Pancreas (tissue), 10 donors: ENCODE measurements around the gene NCAM2. TPM values are rescaled to one million over a fixed set of nuclear protein-coding genes. Genes with fewer than 3 reads are reported as not detected.

Experiments
- ATAC-seq, 4 donors: fragments of 200-7000 bp; cut with Tn5 transposase; one replicate each; pipeline versions ENCODE4 v1.8.0 to v1.9.1; 2020; ENCODE audit warnings: mild to moderate bottlenecking in 4 of 4, moderate library complexity in 4 of 4
- DNase-seq, 6 donors: peaks; one replicate each; pipeline ENCODE4 v3.0.0-alpha.2; 2020
- FAIRE-seq: peaks from 2 replicates; lab custom pipeline; 2012; peaks lifted over from hg19 to GRCh38; lab: Jason Lieb, UNC
- H3K27ac ChIP-seq, 4 donors: fragments of 200-600 bp; sonication (generic); 1 replicate in 3 of 4; 2 replicates in 1 of 4; pipeline versions ENCODE4 v1.5.0 to v1.8.0; 2020
- H3K27me3 ChIP-seq, 4 donors: fragments of 200-600 bp; one replicate each; pipeline ENCODE4 v1.8.0; 2021
- H3K36me3 ChIP-seq, 3 donors: fragments of 200-600 bp; sonication (generic) in 1 of 3; one replicate each; pipeline versions ENCODE4 v1.5.0 to v1.8.0; 2020 to 2021
- H3K4me1 ChIP-seq, 3 donors: fragments of 200-600 bp; one replicate each; pipeline ENCODE4 v1.8.0; 2021
- H3K4me3 ChIP-seq, 4 donors: fragments of 200-600 bp; sonication (generic) in 2 of 4; one replicate each; pipeline versions ENCODE4 v1.5.0 to v1.8.0; 2020 to 2021
- H3K9me3 ChIP-seq, 4 donors: fragments of 200-600 bp; one replicate each; pipeline ENCODE4 v1.8.0; 2021
- WGBS, 2 donors: extraction: QIAGEN DNeasy Blood & Tissue Kit; methylation state at CpG; one replicate each; pipeline ENCODE4 v1.1.7; 2013; 5-methylcytosine and 5-hydroxymethylcytosine counted together
- intact Hi-C, 3 donors: fragments of 100-400 bp; cut with DNase I; formaldehyde crosslinking; loops; one replicate each; pipeline versions ENCODE4 v1.11.1 to v1.14.2; 2022
- polyA plus RNA-seq, 2 donors: library from polyadenylated mRNA; stranded (reverse); fragments of 200-250 nt; gene quantifications; one replicate each; pipeline ENCODE4 v1.2.3, GENCODE V29; 2013
- total RNA-seq, 6 donors: library from RNA; stranded (reverse); fragmentation: NEBNext Ultra II Directional in 4 of 6; extraction: Animal tissue kit (Norgen Biotek cat#: 25700) in 4 of 6; gene quantifications; one replicate each; pipeline versions ENCODE4 v1.2.1 to v1.2.4, GENCODE V29; 2021 to 2023
- TF ChIP-seq, protein P1 (sequence below), 4 donors: fragments of 200-600 bp; sonication (generic) in 3 of 4; IDR thresholded peaks; one replicate each; pipeline versions ENCODE4 v1.5.0 to v1.8.0; 2021; ENCODE audit warnings: antibody characterized with exemption in 4 of 4
- donor health status: healthy with polysubstance abuse.
- donor health status: DM: no; HTN: no; CAD: no; lungs with moderate emphysema.
- donor health status: DM: no; HTN: no; CAD: no.
- donor health status: control.
- donor health status: control.
- donor health status: Bipolar disorder and iron deficiency.
- donor health status: DM: yes; HTN: yes; CAD: no.
- donor health status: DM: no; HTN: no; CAD: no.
- donor health status: DM: no; HTN: no; CAD: no.
- donor health status: DM: yes; HTN: yes; CAD: no.

NCAM2 gene
- total and polyA plus RNA-seq, 8 donors, result under 0.01 to 1.0 (median 0.27) TPM

DNA sequence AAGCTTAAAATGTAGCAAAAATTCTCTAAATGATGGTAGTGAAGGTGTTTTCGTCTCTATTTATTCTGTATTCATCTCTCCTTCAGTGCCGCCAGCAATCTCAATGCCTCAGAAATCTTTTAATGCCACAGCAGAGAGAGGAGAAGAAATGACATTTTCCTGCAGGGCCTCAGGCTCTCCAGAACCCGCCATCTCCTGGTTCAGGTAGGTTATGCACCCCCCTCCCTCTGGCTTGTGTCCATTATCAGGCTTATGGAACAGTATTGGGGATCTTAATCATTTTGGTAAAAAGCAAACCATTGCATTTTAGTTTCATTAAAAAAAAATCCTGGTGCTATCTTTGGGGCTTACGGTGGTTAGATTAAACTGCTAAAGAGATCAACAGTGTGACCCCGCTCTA, 326.1 kb downstream of the NCAM2 start:
- no peaks in the 10 kb centered on the region for H3K27me3 ChIP-seq
- 70 to 71% methylated on average over 5 of the region's 5 CpGs for WGBS, 2 donors
- no peak for ATAC-seq
- no peak for DNase-seq
- intact Hi-C loops, result no loop called here
- TF ChIP-seq, protein P1, sequence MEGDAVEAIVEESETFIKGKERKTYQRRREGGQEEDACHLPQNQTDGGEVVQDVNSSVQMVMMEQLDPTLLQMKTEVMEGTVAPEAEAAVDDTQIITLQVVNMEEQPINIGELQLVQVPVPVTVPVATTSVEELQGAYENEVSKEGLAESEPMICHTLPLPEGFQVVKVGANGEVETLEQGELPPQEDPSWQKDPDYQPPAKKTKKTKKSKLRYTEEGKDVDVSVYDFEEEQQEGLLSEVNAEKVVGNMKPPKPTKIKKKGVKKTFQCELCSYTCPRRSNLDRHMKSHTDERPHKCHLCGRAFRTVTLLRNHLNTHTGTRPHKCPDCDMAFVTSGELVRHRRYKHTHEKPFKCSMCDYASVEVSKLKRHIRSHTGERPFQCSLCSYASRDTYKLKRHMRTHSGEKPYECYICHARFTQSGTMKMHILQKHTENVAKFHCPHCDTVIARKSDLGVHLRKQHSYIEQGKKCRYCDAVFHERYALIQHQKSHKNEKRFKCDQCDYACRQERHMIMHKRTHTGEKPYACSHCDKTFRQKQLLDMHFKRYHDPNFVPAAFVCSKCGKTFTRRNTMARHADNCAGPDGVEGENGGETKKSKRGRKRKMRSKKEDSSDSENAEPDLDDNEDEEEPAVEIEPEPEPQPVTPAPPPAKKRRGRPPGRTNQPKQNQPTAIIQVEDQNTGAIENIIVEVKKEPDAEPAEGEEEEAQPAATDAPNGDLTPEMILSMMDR (IDR thresholded peaks at IDR 0.05), result no peak
- no peaks in the 10 kb centered on the region for H3K4me1 ChIP-seq
- H3K9me3 ChIP-seq, result no peaks in the 10 kb centered on the region
- no peaks in the 10 kb centered on the region for H3K36me3 ChIP-seq
- H3K27ac ChIP-seq, result no peak overlapping the region
- FAIRE-seq, result no peak
- H3K4me3 ChIP-seq, result no peak overlapping the region

DNA sequence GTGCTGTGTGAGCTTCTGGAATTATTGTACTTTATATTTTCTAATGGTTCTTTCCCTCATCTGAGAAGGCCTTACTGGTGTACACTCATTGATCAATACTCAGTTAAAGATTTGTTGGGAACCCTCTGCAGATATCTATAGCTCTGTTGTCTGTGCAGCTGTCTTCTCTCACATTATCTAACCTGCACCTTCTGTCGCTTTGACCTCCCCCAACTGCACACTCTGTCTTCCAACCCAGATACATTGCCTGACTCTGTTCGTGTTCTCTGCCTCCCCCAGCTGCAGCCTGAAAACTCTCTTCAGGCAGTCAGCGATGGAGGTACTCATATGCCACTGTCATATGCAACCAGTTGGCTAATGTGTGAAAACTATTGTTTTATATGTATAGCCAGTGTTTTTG, 334.3 kb downstream of the NCAM2 start:
- Histone ChIP-seq H3K27ac (no peak overlapping the region), H3K9me3 (no peaks in the 10 kb centered on the region), H3K36me3 (no peaks in the 10 kb centered on the region), H3K27me3 (no peaks in the 10 kb centered on the region), H3K4me3 (no peak overlapping the region), H3K4me1 (no peaks in the 10 kb centered on the region)
- no peak for DNase-seq
- ATAC-seq, result no peak
- WGBS, 2 donors, result 15 to 23% methylated on average over 3 of the region's 3 CpGs
- TF ChIP-seq, protein P1 (IDR thresholded peaks at IDR 0.05), result no peak
- intact Hi-C loops, result no loop called here
- no peak for FAIRE-seq

DNA sequence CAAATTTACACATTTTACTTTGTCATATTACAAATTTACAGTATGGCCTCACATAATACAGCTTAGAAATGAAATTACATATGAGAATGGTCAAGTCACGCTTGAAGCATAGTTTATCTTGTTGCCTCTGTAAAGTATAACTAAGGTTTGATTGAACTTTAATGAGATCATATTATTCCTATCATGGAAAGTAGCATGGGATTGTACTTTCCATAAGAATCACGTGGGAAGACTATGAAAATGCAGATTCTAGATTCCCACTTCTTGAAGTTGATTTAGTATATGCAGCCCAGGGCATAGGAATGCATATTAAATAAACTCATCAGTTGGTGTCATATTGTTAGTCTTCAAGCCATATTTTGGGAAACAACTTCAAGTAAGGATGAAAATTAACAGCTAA, 342.8 kb downstream of the NCAM2 start:
- H3K4me1 ChIP-seq, result no peaks in the 10 kb centered on the region
- FAIRE-seq (no peak), ATAC-seq (no peak), DNase-seq (no peak)
- H3K4me3 ChIP-seq, result no peak overlapping the region
- H3K9me3 ChIP-seq, result no peaks in the 10 kb centered on the region
- TF ChIP-seq, protein P1 (IDR thresholded peaks at IDR 0.05), result no peak
- intact Hi-C loops, result no loop called here
- H3K27ac ChIP-seq, result no peak overlapping the region
- no peaks in the 10 kb centered on the region for H3K36me3 ChIP-seq
- WGBS, 2 donors, result 65 to 80% methylated on average over 2 of the region's 2 CpGs
- no peaks in the 10 kb centered on the region for H3K27me3 ChIP-seq

DNA sequence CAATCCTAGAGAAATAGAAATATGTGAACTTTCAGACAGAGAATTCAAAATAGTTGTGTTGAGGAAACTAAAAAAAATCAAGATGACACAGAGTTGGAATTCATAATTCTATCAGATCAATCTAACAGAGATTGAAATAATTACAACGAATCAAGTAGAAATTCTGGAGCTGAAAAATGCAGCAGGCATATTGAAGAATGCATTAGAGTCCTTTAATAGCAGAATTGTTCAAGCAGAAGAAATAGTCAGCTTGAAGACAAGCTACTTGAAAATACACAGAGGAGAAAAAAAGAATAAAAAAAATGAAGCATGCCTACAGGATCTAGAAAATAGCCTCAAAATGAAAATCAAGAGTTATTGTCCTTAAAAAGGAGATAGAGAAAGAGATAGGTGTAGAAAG, 347.1 kb downstream of the NCAM2 start:
- Histone ChIP-seq H3K36me3 (no peaks in the 10 kb centered on the region), H3K27ac (no peak overlapping the region), H3K27me3 (no peaks in the 10 kb centered on the region), H3K4me1 (no peaks in the 10 kb centered on the region), H3K4me3 (no peak overlapping the region), H3K9me3 (no peaks in the 10 kb centered on the region)
- DNase-seq (no peak), ATAC-seq (no peak), FAIRE-seq (no peak)
- intact Hi-C loops, result no loop called here
- TF ChIP-seq, protein P1 (IDR thresholded peaks at IDR 0.05), result no peak
- 36 to 49% methylated on average over 1 of the region's 1 CpG for WGBS, 2 donors

DNA sequence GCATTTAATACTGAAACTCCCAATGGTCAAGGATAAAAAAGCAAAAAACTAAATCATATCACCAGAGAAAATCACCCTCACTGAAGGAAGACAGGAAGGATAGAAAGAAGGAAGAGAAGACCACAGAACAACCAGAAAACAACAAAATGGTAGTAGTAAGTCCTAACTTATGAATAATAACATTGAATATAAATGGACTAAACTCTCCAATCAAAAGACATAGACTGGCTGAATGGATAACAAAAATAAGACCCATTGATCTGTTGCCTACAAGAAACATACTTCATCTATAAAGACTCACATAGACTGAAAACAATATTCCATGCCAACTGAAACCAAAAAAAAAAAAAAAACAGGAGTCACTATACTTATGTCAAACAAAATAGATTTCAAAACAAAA, 347.7 kb downstream of the NCAM2 start:
- no peak for ATAC-seq
- H3K27ac ChIP-seq, result no peak overlapping the region
- no peaks in the 10 kb centered on the region for H3K4me1 ChIP-seq
- no peak overlapping the region for H3K4me3 ChIP-seq
- H3K9me3 ChIP-seq, result no peaks in the 10 kb centered on the region
- TF ChIP-seq, protein P1 (IDR thresholded peaks at IDR 0.05), result no peak
- no peak for DNase-seq
- intact Hi-C loops, result no loop called here
- H3K36me3 ChIP-seq, result no peaks in the 10 kb centered on the region
- no peak for FAIRE-seq
- H3K27me3 ChIP-seq, result no peaks in the 10 kb centered on the region
